Stimulated activated naive CD4-positive, alpha-beta T cell (primary cell): ENCODE data around the gene MRM2.

Source experiments
- DNase-seq, 6 experiments: peaks; one replicate each; lab custom pipeline; 2025; lab: John Stamatoyannopoulos, UW

The MRM2 gene

DNA sequence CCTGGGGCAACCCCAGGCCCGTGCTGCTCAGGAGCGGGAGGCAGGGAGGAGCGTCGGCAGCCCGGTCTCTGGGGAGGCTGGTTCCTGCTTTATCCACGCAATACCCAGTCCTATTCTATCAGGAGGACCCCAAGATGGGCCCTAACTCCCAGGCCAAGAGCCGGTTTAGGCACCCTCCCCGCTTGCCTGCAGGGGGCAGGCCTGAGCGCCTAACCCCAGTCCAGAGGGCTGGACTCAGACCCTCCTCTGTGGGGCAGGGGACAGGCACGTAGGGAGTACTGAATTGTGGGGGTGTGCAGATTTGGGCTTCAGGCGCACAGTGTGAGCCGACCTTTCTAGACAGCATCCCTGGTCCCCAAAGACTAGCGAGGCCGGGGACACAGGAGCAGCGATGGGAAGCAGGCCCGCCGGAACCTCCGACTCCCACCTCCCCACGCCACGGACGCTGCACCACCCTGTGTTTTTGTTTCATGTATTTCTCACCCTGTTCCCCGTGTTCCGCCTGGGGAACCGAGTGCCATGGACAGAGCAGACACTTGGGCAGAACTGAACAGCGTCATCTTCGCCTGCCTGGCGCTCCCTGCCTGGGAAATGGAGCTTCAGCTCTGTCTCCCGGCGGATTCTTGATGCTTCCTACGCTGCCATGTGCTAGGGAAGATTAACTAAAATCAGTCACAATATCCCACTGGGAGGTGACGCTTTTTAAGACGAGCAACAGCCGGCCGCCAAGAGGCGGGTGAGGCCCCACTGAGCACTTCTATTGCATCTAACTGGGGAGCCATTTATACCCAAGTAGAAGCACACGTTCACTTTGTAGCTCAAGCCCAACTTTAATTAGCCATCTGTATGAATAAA is 5.4 kb upstream of the MRM2 start:
- DNase-seq: no peak

DNA sequence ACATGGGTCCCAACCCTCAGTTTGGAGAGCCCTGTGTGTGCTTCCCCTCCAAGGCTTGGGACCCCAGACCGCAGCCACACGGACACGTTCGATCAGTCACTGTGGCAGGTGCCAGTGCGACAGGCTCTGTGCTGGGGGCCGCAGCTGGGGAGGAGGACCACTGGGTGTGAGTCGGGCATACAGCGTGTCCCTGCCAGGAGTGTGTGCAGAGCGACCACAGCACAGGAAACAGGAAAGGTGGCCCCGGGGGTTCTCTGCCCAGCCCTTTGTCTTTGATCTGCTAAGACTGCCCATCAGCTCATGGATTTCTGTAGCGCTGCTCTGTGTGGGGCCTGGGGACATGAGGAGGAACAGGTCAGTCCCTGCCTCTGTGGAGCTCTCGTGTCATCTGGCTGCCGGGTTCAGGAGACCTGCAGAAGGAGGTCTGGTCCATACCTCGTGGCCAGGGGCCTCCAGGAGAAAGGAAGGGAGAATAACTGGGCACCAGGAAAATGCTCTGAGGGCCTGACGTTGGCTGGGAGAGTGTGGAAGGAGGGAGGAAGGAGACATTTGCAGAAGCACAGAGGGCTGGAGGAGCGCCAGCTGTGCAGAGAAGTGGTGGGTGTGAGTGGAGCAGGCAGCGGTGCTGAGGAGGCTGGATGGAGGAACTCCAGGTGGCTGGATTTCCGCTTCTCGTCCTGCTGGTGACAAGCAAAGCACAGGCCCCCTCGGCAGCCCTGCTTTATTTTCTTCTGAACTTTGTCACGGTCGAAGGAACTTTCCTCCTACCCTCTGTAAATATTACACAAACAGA is 4.1 kb upstream of the MRM2 start:
- no peak for DNase-seq

DNA sequence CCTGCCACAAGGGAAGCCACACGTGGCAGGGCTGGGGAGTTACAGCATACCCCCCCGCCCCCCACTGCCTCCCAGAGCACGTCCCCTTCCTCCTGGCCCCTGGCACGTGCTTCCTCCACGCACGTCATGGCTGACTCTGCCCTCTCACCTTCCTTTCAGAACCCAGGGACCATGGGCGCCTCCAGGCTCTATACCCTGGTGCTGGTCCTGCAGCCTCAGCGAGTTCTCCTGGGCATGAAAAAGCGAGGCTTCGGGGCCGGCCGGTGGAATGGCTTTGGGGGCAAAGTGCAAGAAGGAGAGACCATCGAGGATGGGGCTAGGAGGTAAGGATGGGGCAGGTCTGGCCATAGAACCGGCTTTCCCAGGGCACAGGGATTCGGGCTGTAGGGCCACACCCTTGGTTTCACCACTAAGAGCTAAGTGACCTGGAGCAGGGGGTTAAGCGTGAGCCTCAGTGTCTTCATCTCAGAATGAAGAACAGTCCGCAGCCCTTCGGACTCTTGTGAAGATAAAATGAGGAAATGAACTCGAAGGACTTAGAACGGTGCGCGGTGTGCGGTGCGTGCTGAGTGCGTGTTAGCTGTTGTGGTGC is 2.5 kb upstream of the MRM2 start:
- DNase-seq: no peak

DNA sequence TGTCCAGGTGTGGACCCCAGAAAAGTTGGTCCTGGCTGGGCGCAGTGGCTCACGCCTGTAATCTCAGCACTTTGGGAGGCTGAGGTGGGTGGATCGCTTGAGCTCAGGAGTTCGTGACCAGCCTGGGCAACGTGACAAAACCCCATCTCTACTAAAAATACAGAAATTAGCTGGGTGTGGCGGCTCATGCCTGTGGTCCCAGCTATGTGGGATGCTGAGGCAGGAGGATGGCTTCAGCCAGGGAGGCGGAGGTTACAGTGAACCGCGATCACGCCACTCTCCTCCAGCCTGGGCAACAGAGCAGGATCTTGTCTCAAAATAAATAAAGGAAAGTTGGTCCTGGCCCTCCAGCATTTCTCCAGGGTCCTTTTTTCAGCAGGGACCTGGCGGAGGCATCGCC is 1.5 kb upstream of the MRM2 start:
- DNase-seq: no peak

DNA sequence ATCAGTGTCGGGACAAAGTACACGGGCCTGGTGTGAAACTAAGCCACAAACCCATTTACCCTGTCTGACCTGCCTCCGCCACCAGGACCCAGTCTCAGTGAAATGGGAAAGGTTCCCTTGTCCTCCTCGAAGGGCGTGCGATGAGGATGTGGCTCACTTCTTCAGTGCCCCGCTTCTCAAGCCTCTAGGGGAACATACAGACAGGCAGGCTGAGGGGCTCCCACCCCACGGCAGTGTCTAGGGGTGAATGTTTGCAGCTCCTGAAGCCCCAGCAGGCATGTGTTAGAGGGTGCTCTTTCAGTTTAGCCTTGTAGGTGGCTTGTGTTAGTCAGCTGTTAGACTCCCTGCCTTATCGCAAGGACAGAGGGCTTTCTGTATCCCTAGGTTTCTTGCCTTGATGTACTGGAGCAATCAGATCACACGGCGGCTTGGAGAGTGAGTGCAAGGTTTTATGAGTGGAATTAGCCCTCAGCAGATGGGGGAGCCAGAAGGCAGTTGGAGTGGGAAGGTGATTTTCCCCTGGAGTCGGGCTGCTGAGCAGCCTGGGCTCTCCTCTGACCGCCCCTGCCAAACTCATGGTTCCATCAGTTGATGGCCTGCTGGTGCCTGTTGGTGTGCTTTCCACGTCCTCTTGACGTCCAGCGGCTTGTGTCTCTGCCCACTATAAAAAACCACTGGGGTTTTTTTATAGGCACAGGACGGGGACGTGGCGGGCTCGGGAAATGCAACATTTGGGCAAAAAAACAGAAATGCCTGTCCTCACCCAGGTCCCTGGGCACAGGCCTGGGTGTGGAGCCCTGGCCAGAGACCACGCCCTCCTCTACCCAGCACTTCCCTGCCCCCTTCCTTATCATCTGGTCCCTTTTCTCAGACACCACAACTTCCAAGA is 780 bp upstream of the MRM2 start:
- DNase-seq: peak in 3 of 6 experiments; percentile 19 to 35 (median 23)

DNA sequence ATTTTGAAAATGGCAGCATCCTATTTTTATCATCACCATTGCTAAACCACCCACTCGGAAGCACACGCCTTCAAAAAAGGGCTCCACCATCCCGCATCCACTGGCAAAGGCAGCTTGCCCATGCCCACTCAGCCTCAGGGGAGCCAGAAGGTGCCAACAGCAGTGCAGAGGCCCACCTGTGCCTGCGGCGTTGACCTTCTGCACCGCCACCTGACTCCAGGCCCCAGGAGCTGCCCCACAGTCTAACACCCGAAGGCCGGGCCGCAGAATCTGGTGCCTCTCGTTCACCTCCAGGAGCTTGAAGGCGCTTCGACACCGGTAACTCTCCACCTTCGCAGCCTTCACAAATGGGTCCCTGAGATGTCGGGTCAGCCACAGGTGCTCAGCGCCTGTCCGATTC is 2.8 kb downstream of the MRM2 start:
- no peak for DNase-seq

DNA sequence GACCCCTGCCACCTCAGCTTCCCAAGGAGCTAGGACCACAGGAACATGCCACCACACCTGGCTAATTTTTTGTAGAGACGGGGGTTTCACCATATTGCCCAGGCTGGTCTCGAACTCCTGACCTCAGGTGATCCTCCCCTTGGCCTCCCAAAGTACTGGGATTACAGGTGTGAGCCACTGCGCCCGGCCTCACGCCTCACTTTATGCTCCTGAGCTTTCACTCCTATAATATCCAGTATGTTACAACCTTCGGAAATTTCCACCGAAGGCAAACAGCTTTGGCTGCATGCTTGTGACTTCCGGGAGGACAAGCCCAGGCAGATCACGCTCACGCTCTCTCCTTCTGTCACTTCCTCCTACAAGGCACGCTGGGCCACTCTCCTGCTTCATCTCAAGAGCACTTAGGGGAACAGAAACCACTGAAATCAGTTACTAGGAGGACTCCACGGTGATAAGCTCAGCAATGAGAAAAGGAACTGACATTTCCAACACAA is 4.8 kb downstream of the MRM2 start:
- no peak for DNase-seq

DNA sequence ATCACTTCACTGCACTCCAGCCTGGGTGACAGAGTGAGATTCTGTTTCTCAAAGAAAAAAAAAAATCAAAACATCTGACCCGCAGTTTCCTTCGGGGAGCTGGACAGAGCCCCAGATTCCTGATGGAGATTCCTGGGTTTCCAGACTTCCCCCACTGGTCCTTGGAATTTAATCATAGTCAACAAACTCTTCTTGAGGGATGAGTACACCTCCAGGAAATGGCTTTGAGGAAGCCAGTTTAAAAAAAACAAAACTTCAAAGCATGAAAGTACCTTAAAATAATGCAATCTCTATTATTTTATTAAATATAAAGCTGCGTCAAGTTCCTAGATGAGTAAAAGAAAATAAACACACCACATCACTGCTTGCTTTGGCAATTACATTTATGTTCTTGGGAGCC is 8.1 kb downstream of the MRM2 start:
- DNase-seq: no peak

DNA sequence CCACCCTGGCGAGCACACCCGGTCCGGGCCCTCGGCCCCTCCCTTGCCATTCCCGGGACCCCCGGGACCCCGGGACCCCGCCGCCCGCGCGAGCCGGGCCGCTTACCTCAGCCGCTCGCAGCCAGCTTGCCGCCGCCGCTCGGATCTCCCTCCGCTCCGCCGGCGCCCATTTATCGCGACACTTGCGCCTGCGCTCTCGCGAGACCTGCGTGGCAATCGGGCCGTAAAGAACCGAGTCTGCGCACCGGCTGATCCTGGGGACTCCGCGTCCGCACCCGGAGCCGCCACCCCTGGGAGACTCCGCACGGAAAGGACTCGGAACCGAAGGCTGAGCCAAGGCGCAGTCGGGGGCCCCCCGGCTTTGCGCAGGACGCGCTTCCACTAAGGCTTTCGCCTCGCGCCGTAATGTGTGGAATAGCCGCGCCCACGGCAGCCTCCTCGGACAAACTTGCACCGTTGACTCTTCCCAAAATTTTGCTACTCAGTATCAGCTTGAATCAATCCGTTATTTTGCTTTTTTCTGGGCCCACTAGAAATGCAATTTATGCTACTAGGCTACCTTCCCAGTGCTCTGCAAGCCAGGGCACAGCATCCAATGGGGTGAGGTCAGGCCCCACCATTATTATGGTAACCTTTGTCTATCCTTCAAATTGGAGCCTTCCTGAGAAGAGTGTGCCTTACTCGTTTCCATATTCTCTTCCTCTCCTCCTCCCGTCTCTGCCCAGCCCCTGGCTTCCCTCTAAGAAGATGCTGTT is 9.1 kb downstream of the MRM2 start, which contains the start of gene MAD1L1:
MAD1L1 (minus strand) TSS at position 180 of the 755 bp plus-strand sequence. CDS start 2,812 bp downstream, outside the sequence.
- peak; percentile 69 to 89 (median 84) for DNase-seq

DNA sequence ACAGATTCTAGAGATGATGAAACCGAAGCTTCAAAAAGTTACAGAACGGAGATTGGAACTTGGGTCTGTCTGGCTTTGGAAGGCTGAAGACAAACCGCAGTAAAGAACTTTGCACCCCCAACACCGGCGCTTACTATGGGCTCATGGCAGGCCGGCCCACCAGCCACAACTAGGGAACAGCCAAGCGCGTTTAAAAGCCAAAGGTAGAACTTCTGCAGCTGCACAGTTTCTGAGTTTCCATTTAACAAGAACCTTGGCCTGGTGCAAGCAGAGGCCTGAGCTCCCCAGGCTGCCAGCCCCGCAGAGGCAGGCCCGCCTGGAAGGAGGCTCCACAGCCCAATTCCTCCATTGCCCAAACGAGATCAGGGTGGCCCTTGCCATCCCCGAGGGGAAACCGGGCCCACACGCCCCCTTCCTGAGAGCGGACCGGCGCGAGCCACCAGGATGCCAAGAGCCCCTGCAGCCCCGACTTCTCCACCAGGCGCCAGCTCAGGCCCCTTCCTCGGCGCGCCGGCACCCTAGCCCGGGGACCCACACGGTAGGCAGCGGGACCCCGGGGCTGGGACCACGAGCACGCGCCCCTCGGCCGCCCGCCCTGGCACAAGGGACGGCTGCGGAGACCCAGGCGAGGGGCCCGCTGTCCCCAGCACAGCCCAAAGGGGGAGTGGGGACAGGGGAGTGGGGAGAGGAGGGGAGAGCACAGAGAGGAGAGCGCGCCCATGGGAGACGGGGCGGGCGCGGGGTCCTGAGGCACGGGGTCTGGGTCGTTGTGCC is 9.8 kb downstream of the MRM2 start:
- peak in 3 of 6 experiments; percentile 50 to 63 (median 51) for DNase-seq

DNA sequence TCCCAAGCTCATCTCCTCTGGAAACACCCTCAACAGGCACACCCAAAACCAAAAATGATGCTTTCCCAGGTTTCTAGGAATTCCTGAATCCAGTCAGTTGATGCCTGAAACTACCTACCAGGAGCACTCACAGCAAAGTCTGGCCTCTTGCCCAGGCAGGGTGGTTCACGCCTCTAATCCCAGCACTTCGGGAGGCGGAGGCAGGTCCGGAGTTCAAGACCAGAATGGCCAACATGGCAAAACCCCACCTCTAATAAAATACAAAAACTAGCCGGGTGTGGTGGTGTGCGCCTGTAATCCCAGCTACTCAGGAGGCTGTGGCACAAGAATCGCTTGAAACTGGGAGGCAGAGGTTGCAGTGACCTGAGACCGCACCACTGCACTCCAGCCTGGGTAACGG is 11.1 kb downstream of the MRM2 start:
- no peak for DNase-seq

DNA sequence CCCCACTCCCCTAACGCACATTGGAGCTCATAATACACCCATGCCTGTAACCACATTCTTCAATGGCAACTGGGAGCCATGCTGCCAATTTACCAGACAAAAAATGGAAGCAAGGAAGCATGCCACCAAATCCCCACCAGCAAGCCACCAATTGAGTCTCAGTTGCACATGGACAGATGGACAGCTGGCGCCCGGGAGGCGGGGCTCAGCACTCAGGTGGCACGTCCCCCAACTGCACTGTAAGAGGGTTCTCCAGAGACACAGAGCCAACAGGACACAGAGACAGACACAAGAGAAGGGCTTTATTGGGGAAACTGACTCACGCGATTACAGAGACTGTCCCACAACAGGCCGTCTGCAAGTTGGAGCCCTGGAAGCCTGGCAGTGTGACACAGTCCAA is 11.8 kb downstream of the MRM2 start:
- no peak for DNase-seq

DNA sequence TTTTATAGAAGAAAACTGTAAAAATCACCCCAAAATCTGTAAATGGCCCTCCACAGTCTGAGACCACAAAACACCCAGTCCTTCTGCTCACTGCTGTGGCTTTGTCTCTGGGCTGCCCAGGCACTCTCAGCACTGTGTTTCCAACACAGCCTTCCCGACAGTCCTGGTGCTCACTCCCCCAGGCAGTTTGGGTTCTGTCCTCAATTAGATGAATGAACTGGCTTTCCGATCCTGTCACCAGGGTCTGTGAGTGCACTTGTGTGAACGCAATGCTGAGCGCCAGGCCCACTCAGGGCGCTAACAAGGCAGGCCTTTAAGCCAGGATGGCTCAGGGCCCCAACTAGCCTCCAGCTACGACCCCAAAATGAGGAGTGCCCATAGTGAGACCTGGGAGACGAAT is 12.5 kb downstream of the MRM2 start:
- no peak for DNase-seq

DNA sequence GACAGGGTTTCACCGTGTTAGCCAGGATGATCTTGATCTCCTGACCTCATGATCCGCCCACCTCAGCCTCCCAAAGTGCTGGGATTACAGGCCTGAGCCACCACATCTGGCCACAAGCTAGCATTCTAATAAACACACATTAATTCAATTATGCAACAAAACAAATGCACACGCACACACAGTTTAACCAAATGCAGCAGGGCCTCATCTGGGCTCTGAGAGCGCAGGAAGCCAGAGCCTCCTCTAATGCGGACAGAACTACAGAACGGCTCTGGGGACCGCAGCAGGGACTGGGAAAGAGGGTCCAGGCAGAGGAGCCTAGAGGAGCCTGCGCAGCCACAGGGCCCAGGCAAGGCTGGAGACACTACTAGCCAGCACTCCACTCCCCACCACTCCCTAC is 13.1 kb downstream of the MRM2 start:
- DNase-seq: no peak

DNA sequence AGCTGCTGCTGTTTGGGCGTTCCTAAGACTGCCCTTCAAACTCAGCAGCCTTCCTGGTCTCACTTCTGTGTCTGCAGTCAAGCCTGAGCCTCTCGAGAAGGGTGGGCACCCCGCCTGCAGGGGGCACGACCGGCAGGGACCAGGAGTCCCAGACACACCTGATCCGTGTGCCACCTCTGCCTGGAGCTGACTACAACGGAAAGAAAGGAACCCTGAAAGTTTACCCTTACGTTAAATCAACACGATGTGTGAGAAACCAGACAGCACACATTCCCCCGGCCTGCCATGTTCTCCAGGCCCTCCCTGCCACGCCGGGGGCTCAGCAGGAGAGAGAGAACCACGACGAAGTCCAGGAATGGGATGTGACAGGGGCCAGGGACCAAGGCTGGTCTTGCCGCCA is 14.3 kb downstream of the MRM2 start:
- DNase-seq: no peak

DNA sequence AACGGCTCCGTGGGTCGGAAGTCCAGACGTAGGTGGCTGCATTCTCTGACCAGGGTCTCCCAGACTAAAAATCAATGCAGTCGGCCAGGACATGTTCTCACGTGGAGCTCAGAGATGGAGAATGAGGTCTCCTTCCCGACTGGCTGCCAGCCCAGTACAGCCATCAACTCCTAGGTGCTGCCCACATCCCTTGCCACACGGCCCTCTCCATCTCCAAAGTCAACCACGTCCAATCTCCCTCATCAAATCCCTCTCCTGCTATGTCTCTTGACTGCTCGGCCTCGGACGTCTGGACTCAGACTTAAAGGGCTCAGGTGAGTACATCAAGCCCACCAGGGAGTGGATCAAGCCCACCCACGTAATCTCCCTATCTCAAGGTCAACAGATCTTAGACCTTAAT is 16.2 kb downstream of the MRM2 start:
- DNase-seq: no peak

DNA sequence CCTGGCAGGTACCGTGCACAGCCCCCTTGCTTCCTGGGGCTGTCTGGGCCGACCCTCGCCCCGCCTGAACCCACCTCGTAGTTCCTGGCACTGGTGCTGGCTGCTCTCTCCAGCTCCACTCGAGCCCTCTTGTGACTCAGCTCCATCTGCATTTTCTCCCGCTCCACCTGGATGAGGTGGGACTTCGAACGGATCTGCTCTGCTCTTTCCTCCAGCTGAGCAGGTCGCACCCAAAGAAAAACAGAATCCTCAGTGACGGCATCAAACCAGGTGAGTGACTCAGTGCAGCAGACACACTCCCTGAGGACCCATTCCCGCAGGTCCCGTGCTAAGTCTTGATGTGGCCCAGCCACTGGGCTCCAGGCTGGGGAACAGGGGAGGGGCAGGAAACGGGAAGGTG is 16.7 kb downstream of the MRM2 start:
- DNase-seq: no peak

DNA sequence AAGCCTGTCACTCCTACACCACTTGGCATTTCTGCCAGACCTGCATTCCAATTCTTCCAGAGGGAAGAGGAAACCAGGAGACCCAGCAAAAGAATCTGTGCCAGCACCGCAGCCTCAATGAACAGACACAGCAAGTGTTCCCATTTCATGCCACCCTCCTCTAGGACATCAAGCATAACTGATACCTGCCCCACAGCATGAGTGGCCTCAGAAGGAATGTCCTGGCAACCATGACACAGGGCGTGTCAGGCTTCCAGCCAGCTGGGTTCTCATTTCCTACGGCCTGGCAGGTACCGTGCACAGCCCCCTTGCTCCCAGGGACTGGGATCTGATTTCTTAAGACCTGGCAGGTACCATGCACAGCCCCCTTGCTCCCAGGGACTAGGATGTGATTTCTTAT is 17.1 kb downstream of the MRM2 start:
- DNase-seq: no peak

DNA sequence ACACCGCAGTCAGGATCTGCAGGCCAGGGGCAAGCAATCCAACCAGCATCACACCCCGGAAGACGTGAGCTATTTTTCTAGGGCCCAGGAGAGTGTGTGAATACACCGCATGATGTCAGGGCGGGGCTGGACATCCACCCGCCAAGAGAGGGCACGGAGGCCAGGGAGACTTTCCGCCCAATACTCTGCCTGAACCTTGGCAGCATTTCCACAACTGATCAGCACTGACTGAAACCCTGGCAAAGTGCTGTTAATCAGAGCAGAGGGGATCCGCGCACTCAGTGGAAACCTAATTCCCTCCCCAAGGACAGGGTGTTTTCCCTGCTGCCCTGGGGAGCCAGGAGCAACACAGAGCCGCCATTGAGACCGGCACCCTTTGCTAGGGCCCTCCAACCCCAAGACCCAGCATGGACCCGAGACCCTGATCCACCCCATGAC is 17.5 kb downstream of the MRM2 start:
- no peak for DNase-seq

DNA sequence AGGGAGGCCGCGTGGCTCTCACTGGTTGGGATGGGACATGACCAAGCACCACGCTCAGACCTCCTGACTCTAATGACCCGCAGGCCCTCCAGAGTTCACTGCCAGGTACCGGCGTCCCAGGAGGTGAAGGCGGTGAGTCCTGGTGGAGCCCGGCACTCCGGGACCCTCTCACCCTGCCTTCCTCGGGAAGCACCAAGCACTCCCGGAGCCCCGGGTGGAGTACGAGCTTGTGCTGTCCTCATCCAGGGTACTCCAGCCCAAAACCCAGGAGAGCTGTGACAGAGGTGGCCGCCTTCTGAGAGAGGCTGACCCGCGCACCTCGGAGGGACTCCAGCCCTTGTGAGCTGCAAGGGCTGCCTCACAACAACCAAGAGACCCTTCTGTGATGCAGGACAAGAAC is 18.7 kb downstream of the MRM2 start:
- DNase-seq: no peak
